ENCODE results near the gene TSPAN7.

The TSPAN7 gene

GRCh38 chrX:38649221-38649620 lies 87.9 kb downstream of the TSPAN7 start:
- peaks cover 79% of the 10 kb centered on the region for H3K4me1 ChIP-seq (ENCODE audit: insufficient read depth, low read length, poor library complexity, severe bottlenecking)
- peaks cover 21% of the 10 kb centered on the region; the same call in 1 of the 2 replicates for H3K36me3 ChIP-seq (ENCODE audit: insufficient read depth, low read length)
- peaks cover 33% of the 10 kb centered on the region for H4K20me1 ChIP-seq (ENCODE audit: insufficient read depth, low read length, poor library complexity, severe bottlenecking)
- H2AFZ ChIP-seq (ENCODE audit: low read length), result no peak overlapping the region
- peak overlapping the region; percentile 20 for H3K4me3 ChIP-seq (ENCODE audit: low read length, poor library complexity, severe bottlenecking)
- no peaks in the 10 kb centered on the region for H3K9me3 ChIP-seq (ENCODE audit: insufficient read depth, low read depth, low read length)
- H3K9ac ChIP-seq (ENCODE audit: low read depth, low read length, poor library complexity, severe bottlenecking), result peak overlapping the region; percentile 64
- no peaks in the 10 kb centered on the region for H3K9me2 ChIP-seq (replicated peaks; ENCODE audit: low read depth, low read length)
- H3K4me2 ChIP-seq (ENCODE audit: low read depth, low read length, poor library complexity, severe bottlenecking), result peak overlapping the region; percentile 65
- H3K79me2 ChIP-seq (ENCODE audit: insufficient read depth, low read length), result peaks cover 72% of the 10 kb centered on the region
- H3K27me3 ChIP-seq (ENCODE audit: insufficient read depth, low read length, poor library complexity, severe bottlenecking), result no peaks in the 10 kb centered on the region
- H3F3A ChIP-seq (ENCODE audit: low read depth), result peaks cover 15% of the 10 kb centered on the region; the same call in 1 of the 2 replicates
- TF ChIP-seq CTCF (conservative IDR thresholded peaks at IDR 0.05; ENCODE audit: low read length) (no peak), EZH2phosphoT487 (IDR thresholded peaks at IDR 0.05; ENCODE audit: borderline replicate concordance) (no peak)

- Histone ChIP-seq H3K9me2 (replicated peaks; ENCODE audit: low read depth, low read length) (no peaks in the 10 kb centered on the region), H3K4me2 (ENCODE audit: low read depth, low read length, poor library complexity, severe bottlenecking) (peak overlapping the region; percentile 65), H3K36me3 (ENCODE audit: insufficient read depth, low read length) (peaks cover 19% of the 10 kb centered on the region; the same call in 1 of the 2 replicates), H3K4me3 (ENCODE audit: low read length, poor library complexity, severe bottlenecking) (peak overlapping the region; percentile 20), H3K27me3 (ENCODE audit: insufficient read depth, low read length, poor library complexity, severe bottlenecking) (no peaks in the 10 kb centered on the region), H3K9me3 (ENCODE audit: insufficient read depth, low read depth, low read length) (no peaks in the 10 kb centered on the region), H3K9ac (ENCODE audit: low read depth, low read length, poor library complexity, severe bottlenecking) (peak overlapping the region; percentile 64), H3K4me1 (ENCODE audit: insufficient read depth, low read length, poor library complexity, severe bottlenecking) (peaks cover 79% of the 10 kb centered on the region), H2AFZ (ENCODE audit: low read length) (no peak overlapping the region), H3F3A (ENCODE audit: low read depth) (peaks cover 15% of the 10 kb centered on the region; the same call in 1 of the 2 replicates), H4K20me1 (ENCODE audit: insufficient read depth, low read length, poor library complexity, severe bottlenecking) (peaks cover 28% of the 10 kb centered on the region), H3K79me2 (ENCODE audit: insufficient read depth, low read length) (peaks cover 72% of the 10 kb centered on the region)
- TF ChIP-seq CTCF (conservative IDR thresholded peaks at IDR 0.05; ENCODE audit: low read length) (no peak), EZH2phosphoT487 (IDR thresholded peaks at IDR 0.05; ENCODE audit: borderline replicate concordance) (no peak)
Observed at GRCh38 chrX:38649674-38650647, 88.6 kb downstream of the TSPAN7 start.

- H3K9me3 ChIP-seq (ENCODE audit: insufficient read depth, low read depth, low read length), result no peaks in the 10 kb centered on the region
- no peak for TF ChIP-seq CTCF (conservative IDR thresholded peaks at IDR 0.05; ENCODE audit: low read length)
- TF ChIP-seq EZH2phosphoT487 (IDR thresholded peaks at IDR 0.05; ENCODE audit: borderline replicate concordance), result no peak
- H3K9ac ChIP-seq (ENCODE audit: low read depth, low read length, poor library complexity, severe bottlenecking), result peak overlapping the region; percentile 77
- peaks cover 79% of the 10 kb centered on the region for H3K4me1 ChIP-seq (ENCODE audit: insufficient read depth, low read length, poor library complexity, severe bottlenecking)
- H3K4me2 ChIP-seq (ENCODE audit: low read depth, low read length, poor library complexity, severe bottlenecking), result peak overlapping the region; percentile 64
- peaks cover 24% of the 10 kb centered on the region for H4K20me1 ChIP-seq (ENCODE audit: insufficient read depth, low read length, poor library complexity, severe bottlenecking)
- H3K27me3 ChIP-seq (ENCODE audit: insufficient read depth, low read length, poor library complexity, severe bottlenecking), result no peaks in the 10 kb centered on the region
- peaks cover 15% of the 10 kb centered on the region; the same call in 1 of the 2 replicates for H3F3A ChIP-seq (ENCODE audit: low read depth)
- peaks cover 32% of the 10 kb centered on the region; the same call in 1 of the 2 replicates for H3K36me3 ChIP-seq (ENCODE audit: insufficient read depth, low read length)
- peaks cover 73% of the 10 kb centered on the region for H3K79me2 ChIP-seq (ENCODE audit: insufficient read depth, low read length)
- peak overlapping the region; percentile 49 for H3K4me3 ChIP-seq (ENCODE audit: low read length, poor library complexity, severe bottlenecking)
- no peak overlapping the region for H2AFZ ChIP-seq (ENCODE audit: low read length)
- no peaks in the 10 kb centered on the region for H3K9me2 ChIP-seq (replicated peaks; ENCODE audit: low read depth, low read length)
Observed at GRCh38 chrX:38651625-38652601, 90.6 kb downstream of the TSPAN7 start.
